ENCODE results near the gene ZNF835.

ZNF835 gene

DNA sequence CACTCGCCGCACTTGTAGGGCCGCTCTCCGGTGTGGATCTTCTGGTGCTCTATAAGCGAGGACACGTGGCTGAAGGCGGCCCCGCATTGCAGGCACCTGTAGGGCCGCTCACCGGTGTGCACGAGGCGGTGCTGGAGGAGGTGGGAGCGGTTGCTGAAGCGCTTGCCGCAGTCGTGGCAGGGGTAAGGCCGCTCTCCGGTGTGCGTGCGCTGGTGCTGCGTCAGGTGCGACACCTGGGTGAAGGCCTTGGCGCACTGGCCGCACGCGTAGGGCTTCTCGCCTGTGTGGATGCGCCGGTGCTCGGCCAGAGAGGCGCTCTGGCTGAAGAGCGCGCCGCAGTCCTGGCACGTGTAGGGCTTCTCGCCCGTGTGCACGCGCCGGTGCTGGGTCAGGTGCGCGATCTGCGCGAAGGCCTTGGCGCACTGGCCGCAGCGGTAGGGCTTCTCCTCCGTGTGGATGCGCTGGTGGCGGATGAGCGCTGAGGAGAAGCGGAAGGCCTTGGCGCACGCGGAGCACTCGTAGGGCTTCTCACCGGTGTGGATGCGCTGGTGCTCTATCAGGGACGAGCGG, 7.5 kb downstream of the ZNF835 start:
- DNase-seq (ENCODE audit: low read depth in 2 of 3, low spot score in 2 of 3), result no peak

DNA sequence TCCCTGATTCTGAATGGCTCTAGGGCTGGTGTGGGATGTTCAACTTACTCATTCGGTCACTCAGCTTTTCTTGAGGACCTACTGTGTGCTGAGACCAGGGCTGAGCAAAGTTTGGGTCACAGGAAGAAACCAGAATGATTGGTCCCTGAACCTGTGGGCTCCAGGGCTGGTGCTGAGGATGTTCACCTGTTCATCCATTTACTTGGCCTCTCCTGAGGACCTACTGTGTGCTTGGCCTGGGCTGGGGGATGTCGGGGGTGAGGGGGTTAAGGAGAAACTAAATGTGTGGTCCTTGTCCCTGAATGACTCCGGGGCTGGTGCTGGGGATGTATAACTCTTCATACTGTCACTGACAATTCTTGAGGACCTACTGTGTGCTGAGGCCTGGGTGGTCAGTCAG, 10.3 kb downstream of the ZNF835 start:
- no peak for DNase-seq (ENCODE audit: low read depth in 2 of 3, low spot score in 2 of 3)

DNA sequence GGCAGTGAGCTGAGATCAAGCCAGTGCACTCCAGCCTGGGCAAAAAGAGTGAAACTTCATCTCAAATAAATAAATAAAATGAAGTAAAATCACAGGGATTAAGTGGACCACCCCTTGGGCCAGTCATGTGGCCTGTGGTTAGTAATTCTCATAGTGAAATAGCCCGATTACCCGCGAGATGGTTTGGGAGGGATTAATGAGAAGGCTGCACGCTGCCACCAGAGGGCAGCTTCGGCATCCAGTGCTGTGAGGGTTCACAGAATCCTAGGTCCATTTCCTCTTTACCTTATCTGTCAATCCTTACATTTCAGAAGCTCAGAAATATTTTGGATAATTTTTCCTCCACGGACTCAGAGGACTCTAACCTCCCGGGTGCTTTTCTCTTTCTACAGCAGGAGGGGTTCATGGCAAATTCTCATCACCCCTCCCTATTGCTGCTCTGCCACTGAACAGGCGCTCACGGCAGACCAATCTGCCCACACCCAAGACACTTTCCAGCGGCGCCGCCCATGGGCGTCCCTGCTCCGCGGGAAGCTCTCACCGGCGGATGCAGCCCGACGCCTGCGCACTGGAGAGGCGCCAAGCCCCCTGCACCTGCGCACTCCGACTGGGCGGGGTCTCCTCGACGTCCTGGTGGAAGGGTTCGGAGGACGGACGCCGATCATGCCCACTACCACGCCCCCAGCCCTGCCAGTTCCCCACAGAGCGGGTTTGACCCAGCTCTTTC, 11.0 kb downstream of the ZNF835 start:
- no peak for DNase-seq (ENCODE audit: low read depth in 2 of 3, low spot score in 2 of 3)

DNA sequence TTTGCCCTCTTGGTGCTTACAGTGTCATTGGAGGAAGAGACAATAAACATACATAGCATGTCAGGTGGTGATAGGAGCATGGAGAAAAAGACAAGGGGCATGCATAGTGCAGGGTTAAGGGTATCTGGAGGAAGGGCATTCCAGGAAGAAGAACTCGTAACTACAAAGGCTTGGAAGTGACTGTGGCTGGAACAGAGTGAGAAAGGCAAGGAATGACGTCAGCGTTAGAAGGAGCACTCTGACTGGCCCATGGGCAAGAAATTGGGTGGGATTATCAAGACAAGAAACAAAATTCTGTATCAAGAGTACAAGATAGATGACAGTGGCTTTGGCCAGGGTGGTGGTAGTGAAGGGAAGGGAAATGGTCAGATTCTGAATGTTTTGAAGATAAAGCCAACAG, 17.4 kb downstream of the ZNF835 start:
- no peak for DNase-seq (ENCODE audit: low read depth in 2 of 3, low spot score in 2 of 3)

DNA sequence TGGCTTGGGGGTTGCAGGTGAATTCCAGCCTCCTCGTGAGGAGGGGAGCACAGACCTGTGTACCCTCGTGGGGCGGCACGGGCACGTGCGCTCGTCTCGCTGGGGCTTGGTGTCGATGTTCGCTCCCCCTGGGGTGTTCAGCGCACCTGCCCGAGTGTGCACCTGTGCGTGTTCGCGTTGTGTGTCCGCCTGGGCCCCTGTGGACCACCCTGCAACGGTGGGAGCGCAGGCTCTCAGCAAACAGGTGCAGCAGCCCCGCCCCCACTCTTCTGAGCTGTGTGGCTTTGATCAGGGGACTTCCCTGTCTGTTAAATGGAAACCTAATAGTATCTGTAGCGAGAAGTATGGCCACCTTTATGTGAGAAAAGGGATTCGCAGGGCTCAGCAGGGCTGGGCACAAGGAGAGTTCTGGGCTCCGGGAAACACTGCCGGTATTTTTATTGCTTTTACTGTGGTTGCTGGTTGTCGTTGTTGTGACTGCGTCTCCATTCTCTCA, 28.0 kb downstream of the ZNF835 start:
- no peak for DNase-seq (ENCODE audit: low read depth in 2 of 3, low spot score in 2 of 3)

DNA sequence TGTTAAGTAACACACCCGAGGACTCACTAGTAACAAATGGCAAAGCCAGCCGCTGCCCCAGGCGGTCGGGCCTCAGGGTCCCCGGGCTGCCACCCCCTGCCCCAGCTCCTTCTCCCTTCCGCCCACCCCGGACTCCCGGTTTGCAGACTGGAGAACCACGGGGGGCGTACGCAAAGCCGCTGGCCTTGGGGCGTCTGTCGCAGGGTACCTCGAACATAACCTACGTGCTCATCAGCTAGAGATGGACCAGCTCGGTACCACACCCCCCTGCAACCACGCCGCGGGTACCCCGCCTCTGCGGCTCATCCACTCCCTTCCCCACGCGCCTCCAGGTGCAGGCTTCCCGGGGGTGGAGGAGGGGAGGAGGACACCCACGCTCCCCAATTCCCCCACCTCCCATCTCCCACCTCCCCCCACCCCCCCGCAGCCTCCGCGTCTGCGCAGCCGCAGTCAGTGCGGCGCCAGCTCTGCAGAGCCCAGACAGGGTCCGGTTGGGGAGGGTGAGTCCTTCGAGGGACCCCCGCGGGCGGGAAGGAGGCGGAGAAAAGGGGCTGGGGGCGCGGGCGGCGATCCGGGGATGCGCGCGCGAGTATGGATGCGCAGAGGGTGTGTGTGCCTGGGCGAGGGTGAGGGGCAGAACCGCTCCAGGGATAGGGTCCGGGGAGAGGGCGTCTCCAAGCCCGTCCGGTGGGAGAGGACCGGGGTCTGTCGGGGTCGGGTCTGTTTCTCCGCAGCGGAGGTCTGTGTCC, 28.7 kb downstream of the ZNF835 start, which contains the start of gene SMIM17:
TSS of gene SMIM17 (plus strand) at position 449 of the 749 bp plus-strand sequence. CDS start 2,509 bp downstream, outside the sequence.
- DNase-seq (ENCODE audit: low read depth in 2 of 3, low spot score in 2 of 3), result no peak

DNA sequence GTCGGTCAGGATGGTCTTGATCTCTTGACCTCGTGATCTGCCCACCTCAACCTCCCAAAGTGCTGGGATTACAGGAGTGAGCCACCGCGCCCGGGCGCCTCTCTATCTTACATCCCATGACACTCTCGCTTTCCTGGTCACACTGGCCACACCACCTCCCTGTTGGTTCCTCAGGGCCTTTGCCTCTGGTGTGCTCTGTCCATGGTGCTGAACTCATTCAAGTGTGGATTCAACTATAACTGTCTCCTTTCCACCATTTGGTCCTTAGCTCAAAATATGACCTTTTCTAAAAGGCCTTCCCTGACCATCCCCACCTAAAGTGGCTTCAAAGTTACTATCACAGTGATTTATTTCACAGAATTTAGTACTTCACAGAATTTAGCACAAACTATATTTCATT, 32.3 kb downstream of the ZNF835 start:
- DNase-seq (ENCODE audit: low read depth in 2 of 3, low spot score in 2 of 3), result no peak

DNA sequence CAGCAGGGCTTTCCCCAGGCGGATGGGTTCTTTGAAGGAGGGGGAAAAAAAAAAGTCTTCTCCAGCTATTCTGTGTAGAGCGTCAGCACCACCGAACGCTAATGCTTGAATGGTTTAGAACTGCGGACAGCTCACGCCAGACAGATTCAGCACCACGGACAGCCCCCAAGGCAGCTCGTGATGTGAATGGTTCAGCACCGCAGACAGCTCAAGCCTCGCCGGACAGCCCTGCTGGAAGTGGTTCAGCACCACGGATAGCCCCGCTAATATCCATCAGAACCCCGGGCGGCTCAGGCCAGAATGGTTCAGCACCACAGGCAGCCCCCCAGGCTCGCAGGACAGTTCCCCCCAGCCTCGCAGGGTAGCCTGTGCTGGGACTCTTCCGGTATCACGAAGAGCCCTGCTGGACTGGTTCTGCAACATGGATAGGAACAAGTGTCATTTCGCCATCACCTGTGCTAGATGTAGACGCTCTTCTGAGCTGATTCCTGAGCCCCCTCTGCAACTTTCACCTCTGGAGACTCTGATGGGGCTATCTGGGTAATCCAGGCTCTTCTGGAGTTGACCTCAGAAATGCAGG, 33.5 kb downstream of the ZNF835 start:
- DNase-seq (ENCODE audit: low read depth in 2 of 3, low spot score in 2 of 3), result peak in 2 of 3 experiments; percentile 4 to 9

DNA sequence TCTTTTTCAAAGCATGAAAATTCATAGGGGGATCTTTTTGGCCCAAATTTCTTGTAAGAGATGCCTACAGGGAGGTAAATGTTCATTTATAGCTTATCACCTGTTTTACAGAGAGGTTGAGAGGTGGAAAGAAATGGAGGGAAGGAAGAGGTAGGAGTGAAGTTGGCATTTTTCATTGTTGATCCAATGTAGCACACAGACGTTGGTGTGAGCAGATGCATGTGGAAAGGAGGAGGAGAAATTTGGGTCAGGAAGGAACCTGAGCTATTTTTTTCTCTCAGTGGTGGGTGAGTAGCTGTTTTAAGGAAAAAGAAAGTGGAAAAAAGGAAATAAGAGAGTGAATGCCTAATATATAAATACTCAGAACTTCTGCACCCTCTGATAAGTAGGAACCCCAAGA, 38.5 kb downstream of the ZNF835 start:
- DNase-seq (ENCODE audit: low read depth in 2 of 3, low spot score in 2 of 3), result no peak

DNA sequence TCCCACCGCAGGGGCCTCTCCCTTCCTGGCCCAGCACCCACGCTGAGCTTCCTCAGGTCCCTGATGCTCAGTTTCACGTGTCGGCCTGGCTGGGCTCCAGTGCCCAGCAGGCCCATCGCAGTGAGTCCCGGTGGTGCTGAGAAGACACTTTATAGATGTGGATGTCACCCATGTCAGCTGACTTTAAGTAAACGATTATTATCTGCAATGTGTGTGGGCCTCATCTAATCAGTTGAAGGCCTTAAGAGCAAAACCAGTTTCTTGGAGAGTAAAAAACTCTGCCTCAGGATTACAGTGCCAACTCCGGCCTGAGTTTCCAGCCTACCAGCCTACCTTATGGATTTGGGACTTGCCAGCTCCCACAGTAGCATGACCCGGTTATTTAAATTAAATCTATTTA, 45.8 kb downstream of the ZNF835 start:
- DNase-seq (ENCODE audit: low read depth in 2 of 3, low spot score in 2 of 3), result no peak

DNA sequence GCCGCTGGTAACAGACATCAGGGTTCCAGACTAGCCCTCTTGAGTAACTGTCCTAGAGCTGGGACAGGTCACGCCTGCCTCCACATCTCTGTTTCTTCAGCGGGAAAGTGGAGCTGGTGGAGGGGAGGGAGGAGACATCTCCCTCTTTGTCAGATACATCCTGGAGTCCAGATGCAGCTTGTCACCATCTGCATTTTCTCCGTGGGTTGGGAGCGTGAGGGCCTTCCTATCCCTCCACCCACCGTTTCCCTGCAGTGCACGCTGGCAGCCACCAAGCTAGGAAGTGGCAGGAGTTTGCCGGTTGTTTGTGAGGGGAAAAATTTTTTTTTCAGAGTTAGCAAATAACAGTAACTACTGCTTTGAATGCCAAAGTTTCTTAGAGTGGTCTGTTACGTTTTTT, 48.6 kb downstream of the ZNF835 start:
- DNase-seq (ENCODE audit: low read depth in 2 of 3, low spot score in 2 of 3), result no peak

DNA sequence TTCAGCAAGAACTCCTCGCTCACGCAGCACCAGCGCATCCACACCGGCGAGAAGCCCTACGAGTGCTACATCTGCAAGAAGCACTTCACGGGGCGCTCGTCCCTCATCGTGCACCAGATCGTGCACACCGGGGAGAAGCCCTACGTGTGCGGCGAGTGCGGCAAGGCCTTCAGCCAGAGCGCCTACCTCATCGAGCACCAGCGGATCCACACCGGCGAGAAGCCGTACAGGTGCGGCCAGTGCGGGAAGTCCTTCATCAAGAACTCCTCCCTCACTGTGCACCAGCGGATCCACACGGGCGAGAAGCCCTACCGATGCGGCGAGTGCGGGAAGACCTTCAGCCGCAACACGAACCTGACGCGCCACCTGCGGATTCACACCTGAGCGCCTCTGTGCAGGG, 49.2 kb downstream of the ZNF835 start:
- no peak for DNase-seq (ENCODE audit: low read depth in 2 of 3, low spot score in 2 of 3)

DNA sequence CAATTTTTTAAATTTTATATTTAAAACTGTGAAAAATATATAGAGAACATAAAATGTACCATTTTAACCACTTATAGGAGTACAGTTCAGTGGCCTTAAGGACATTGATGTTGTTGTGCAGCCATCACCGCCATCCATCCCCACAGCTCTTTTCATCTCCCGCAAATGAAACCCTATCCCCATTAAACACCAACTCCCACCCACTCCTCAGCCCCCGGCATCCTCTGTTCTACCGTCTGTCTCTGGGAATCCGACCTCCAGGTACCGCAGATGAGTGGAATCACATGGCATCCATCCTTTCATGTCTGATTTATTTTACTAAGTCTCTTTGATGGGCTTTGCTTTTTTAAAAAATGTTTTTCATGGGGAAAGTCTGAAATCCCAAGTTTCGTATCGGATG, 52.4 kb downstream of the ZNF835 start:
- no peak for DNase-seq (ENCODE audit: low read depth in 2 of 3, low spot score in 2 of 3)

DNA sequence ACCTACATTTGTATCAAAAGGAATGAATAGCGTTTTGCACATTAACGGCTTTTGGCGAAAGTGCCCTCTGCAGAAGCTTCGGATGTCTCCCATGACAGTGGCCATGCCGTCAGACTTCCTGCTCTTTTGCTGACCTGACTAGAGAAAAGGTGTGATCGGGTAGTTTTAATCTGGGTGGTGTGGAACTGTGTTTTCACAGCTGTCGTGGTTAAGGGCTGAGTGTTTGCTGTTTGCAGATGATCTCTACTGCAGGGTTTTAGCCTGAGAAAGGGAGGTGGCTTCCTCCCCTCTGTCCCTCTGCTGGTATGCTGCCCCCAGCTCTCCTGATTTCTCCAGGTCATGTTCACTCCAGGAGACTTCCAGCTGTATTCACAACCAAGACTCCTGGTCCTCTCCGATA, 54.0 kb downstream of the ZNF835 start:
- no peak for DNase-seq (ENCODE audit: low read depth in 2 of 3, low spot score in 2 of 3)

DNA sequence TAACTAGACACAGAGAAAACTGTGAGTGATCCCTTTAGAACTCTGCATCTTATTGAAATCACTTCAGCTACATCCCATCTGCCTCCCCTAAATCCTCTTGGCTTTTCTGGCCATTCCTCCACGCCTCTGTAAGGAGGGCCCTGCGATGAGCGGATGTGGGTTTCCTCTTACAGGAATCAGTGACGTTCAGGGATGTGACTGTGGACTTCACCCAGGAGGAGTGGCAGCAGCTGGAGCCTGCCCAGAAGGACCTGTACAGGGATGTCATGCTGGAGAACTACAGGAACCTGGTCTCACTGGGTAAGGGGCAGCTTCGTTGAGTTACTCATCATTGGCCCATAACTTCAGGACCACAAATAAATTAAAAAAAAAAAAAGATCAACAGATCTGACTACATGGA, 57.9 kb downstream of the ZNF835 start:
- DNase-seq (ENCODE audit: low read depth in 2 of 3, low spot score in 2 of 3), result no peak

DNA sequence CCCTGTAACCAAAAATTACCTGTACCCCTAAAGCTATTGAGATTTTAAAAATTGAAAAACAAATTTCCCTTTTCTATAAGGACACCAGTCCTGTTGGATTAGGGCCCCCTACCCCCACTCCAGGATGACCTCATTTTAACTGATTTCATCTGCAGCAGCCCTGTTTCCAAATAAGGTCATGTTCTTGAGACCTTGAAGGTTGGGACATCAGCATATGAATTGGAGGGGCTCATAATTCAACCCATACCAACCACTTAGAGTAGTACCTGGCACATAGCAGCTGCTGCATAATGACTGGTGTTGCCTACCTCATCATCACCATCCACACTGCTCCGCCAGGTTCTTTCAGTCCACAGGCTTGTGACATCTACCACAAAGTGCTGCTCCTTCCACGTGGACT, 58.8 kb downstream of the ZNF835 start:
- no peak for DNase-seq (ENCODE audit: low read depth in 2 of 3, low spot score in 2 of 3)

All from activated CD8-positive, alpha-beta memory T cell treated with anti-CD3 and anti-CD28 coated beads for 48 hours (primary cell).